ENCODE measurements around the gene GPC6. TPM values are rescaled to one million over a fixed set of nuclear protein-coding genes. Genes with fewer than 3 reads are reported as not detected.

GPC6 gene
- total and polyA plus RNA-seq, 12 donors, result 0.15 to 5.4 (median 2.5) TPM

DNA sequence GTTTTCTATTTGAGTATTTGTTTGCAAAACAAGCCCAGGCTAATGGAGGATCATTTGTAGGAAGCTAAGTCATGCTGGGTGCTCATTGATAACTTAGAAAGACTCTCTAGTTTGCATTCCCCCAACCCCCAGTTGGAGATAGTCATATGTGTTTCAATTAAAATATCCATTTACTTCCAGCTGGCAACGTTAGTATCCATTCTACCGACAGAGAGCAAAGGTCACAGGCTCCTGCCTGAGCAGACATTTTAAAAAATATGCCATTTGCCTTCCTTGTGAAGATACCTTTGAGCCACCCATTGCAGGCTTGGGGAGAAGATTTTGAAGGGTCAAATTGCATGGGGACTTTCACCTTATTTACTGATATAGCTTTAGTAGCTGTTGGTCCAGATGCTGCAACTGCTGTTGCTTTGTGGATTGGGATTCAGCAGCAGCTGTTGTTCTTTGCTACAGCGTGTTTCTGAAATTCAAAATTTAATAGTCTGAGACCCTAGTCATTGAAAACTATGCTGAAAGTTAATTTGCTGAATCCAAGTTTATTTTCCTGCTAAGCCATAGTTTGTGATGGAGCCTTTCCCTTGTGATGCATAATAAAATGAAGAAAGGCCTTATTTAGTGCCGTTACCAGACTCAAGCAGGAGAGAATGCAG is 335.1 kb downstream of the GPC6 start:
- peaks cover 0 to 3% (median 0%) of the 10 kb centered on the region in 11 donors for H3K9me3 ChIP-seq
- intact Hi-C loops (cut with DNase I), result no loop called here
- 61 to 74% methylated on average over 4 of the region's 4 CpGs for WGBS, 2 donors

DNA sequence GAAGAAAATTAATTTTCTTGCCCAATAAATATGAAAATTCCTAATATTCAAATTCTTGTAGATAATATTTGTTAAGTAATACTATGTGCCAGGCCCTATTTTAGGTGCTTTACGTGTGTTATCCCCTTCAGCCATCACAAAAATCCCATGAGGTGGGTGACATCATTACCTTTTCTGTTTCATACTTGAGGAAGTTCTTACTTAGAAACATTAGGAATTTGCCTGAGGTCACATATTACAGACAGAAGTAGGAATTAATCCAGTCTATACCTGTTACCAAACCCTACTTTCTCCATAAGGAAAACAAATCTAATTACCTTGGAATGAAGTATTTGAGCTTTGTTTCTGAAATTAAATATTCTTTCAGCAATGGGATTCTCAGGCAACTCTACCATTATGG is 336.1 kb downstream of the GPC6 start:
- H3K27me3 ChIP-seq, result no peaks in the 10 kb centered on the region
- TF ChIP-seq CTCF (IDR thresholded peaks at IDR 0.05), result no peak
- H3K27ac ChIP-seq, result no peak overlapping the region
- intact Hi-C loops (cut with DNase I), result no loop called here
- DNase-seq (no peak), ATAC-seq (no peak)
- H3K4me3 ChIP-seq, result no peak overlapping the region
- H3K4me1 ChIP-seq, result no peaks in the 10 kb centered on the region
- H3K36me3 ChIP-seq, result no peaks in the 10 kb centered on the region
- WGBS, 2 donors, result 72 to 80% methylated on average over 1 of the region's 1 CpG
- peaks cover 0 to 3% (median 0%) of the 10 kb centered on the region in 11 donors for H3K9me3 ChIP-seq

More for the DNA sequence above, 335.1 kb downstream of the GPC6 start:
- Histone ChIP-seq H3K4me1 (no peaks in the 10 kb centered on the region), H3K4me3 (no peak overlapping the region), H3K36me3 (no peaks in the 10 kb centered on the region), H3K27ac (no peak overlapping the region), H3K27me3 (no peaks in the 10 kb centered on the region)
- ATAC-seq (no peak), DNase-seq (no peak)
- no peak for TF ChIP-seq CTCF (IDR thresholded peaks at IDR 0.05)

GRCh38 chr13:93577105-93577504 is 350.5 kb downstream of the GPC6 start:
- no peaks in the 10 kb centered on the region for H3K9me3 ChIP-seq
- intact Hi-C loops (cut with DNase I), result loop anchor here in 1 of 10 donors (10.0 kb wide), 1 partner anchor 162 kb away; no protein-coding TSS in a partner anchor
- no peak overlapping the region for H3K27ac ChIP-seq
- DNase-seq (no peak), ATAC-seq (no peak)
- H3K4me3 ChIP-seq, result no peak overlapping the region
- TF ChIP-seq CTCF (IDR thresholded peaks at IDR 0.05), result no peak
- 76 to 87% methylated on average over 2 of the region's 2 CpGs for WGBS, 2 donors
- no peaks in the 10 kb centered on the region for H3K27me3 ChIP-seq
- no peaks in the 10 kb centered on the region for H3K4me1 ChIP-seq
- H3K36me3 ChIP-seq, result no peaks in the 10 kb centered on the region

- Histone ChIP-seq H3K27me3 (no peaks in the 10 kb centered on the region), H3K36me3 (no peaks in the 10 kb centered on the region), H3K4me1 (no peaks in the 10 kb centered on the region), H3K4me3 (no peak overlapping the region), H3K27ac (no peak overlapping the region), H3K9me3 (peaks cover 0 to 7% (median 0%) of the 10 kb centered on the region in 11 donors)
- ATAC-seq, result no peak
- intact Hi-C loops (cut with DNase I), result no loop called here
- no peak for DNase-seq
- TF ChIP-seq CTCF (IDR thresholded peaks at IDR 0.05), result no peak
Measured at GRCh38 chr13:93589788-93590187, 363.2 kb downstream of the GPC6 start.

All from heart right ventricle (tissue), 16 donors.